NCI-H2171 (cell line): Measurements from ENCODE around the gene GPX2.

Experiments
- DNase-seq: peaks from one replicate; lab custom pipeline; 2025; lab: John Stamatoyannopoulos, UW

Gene GPX2

GRCh38 chr14:64960762-64961276 lies 18.3 kb upstream of the GPX2 start:
- DNase-seq = peak; percentile 96

- DNase-seq = no peak
Measured at GRCh38 chr14:64958743-64959142, 16.2 kb upstream of the GPX2 start.

- DNase-seq = no peak
Measured at GRCh38 chr14:64958201-64958600, 15.7 kb upstream of the GPX2 start.

- no peak for DNase-seq
Measured at GRCh38 chr14:64956697-64957406, 14.3 kb upstream of the GPX2 start.

- no peak for DNase-seq
Measured at GRCh38 chr14:64955297-64955696, 12.8 kb upstream of the GPX2 start.

GRCh38 chr14:64954491-64955240 lies 12.1 kb upstream of the GPX2 start:
- no peak for DNase-seq

- no peak for DNase-seq
Measured at GRCh38 chr14:64953661-64954060, 11.1 kb upstream of the GPX2 start.

GRCh38 chr14:64953310-64953654 lies 10.7 kb upstream of the GPX2 start:
- no peak for DNase-seq

- DNase-seq = no peak
Measured at GRCh38 chr14:64952598-64953309, 10.2 kb upstream of the GPX2 start.

GRCh38 chr14:64951724-64952123 lies 9.2 kb upstream of the GPX2 start:
- no peak for DNase-seq

GRCh38 chr14:64951291-64951690 lies 8.7 kb upstream of the GPX2 start:
- no peak for DNase-seq

GRCh38 chr14:64950889-64951288 lies 8.3 kb upstream of the GPX2 start:
- no peak for DNase-seq

- no peak for DNase-seq
Measured at GRCh38 chr14:64948612-64949210, 6.2 kb upstream of the GPX2 start.

GRCh38 chr14:64947710-64948611 lies 5.4 kb upstream of the GPX2 start:
- no peak for DNase-seq

- no peak for DNase-seq
Measured at GRCh38 chr14:64946310-64947045, 3.9 kb upstream of the GPX2 start.

GRCh38 chr14:64945431-64946178 lies 3.1 kb upstream of the GPX2 start:
- no peak for DNase-seq

GRCh38 chr14:64944861-64945260 lies 2.3 kb upstream of the GPX2 start:
- no peak for DNase-seq

- peak; percentile 19 for DNase-seq
Measured at GRCh38 chr14:64944041-64944440, 1.5 kb upstream of the GPX2 start.

- DNase-seq = no peak
Measured at GRCh38 chr14:64943556-64943955, 1.0 kb upstream of the GPX2 start.

GRCh38 chr14:64940336-64940910 lies 2.1 kb downstream of the GPX2 start:
- no peak for DNase-seq
